COLO829 (cell line): ENCODE measurements around the gene GTF2F2.
A peak's percentile ranks its signal among the peaks of the same experiment; 100 is the strongest.
"Not testable (repeated sequence)": the region's sequence is repeated elsewhere in the genome, so short reads cannot be mapped to it uniquely, and the experiment has no call there.

Experiments
- DNase-seq: peaks from one replicate; pipeline ENCODE4 v3.0.0; 2012; ENCODE audit warnings: low spot score

GTF2F2 gene

DNA sequence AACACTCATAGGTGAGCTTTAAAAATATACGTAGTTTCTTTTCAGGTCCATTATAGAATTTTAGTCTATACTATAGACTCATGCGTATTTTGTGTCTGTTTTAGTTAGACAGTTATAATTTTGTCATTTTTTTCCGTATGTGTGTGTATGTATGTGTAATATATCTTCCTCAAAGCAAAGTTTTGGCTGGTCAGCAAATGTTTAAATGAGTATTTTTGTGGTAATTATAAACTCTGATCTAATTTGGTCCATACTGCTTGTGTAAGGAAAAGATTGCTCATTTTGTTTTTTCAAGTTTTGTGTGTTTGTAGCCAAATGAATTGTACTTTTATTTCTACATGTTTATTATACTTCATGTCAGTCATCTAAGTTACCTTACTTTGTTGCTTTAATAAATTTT is 60.0 kb downstream of the GTF2F2 start:
- DNase-seq = no peak

DNA sequence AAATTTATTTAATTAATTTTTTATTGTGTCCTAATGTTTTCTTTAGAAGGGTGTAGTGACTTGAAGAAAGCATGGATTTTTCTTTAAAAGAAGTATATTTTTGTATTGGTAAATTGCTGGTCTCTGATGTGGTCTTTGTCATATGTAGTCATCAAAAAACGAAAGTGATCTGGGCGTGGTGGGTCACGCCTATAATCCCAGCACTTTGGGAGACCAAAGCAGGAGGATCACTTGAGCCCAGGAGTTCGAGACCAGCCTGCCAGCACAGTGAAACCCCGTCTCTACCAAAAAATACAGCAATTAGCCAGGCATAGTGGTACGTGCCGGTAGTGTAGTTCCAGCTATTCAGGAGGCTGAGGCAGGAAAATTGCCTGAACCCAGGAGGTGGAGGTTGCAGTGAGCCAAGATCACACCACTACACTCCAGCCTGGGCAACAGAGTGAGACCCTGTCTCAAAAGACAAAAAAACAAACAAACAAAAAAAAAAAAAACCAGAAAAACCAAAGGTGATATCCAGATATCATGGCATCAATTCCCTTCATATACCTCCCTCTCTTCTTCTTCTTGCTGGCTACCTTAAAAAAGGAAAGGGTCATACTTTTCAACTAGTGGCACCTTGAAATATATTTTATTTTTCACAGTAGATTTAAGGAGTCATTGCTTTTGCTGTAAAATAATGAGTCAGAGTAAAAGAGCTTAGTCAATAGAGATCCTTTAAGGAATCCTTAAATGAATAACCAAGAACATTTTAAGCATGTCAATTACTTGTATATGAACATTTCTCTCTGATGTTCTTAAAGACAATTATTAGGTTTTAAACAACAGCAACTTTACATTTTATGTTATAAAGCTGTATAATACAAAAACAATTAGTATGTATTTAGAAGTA is 60.6 kb downstream of the GTF2F2 start:
- no peak for DNase-seq

DNA sequence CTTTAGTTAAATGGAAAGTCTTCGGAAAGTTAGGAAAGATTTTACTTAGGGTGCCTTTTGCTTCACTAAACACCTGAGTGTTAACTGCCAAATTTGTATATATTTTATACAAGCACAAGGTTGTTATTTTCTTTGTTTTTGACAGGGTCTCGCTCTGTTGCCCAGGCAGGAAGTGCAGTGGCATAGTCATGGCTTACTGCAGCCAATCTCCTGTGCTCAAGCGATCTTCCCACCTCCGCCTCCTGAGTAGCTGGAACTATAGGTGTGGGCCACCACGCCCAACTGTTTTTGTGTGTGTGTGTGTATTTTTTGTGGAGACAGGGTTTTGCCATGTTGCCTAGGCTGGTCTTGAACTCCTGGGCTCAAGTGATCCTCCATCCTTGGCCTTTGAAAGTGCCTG is 64.4 kb downstream of the GTF2F2 start:
- no peak for DNase-seq

DNA sequence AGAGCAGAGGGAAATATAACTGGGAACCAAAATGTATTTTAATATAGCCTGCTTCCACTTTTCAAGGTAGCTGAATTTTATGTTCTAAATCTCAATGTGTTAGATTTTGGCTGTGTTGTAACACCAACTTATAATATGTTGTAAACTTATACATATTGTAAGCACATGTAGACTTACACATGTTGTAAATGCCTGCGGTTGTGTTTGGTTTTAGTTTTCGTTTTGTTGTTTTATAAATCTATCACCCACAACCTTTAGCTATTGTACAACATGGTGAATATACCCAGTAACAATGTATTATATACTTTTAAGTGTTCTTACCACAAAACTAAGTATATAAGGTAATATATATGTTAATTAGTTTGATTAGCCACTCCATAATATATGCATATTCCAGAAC is 65.0 kb downstream of the GTF2F2 start:
- DNase-seq = no peak

- not testable (repeated sequence) for DNase-seq
Observed at GRCh38 chr13:45189077-45189476, 68.8 kb downstream of the GTF2F2 start.

DNA sequence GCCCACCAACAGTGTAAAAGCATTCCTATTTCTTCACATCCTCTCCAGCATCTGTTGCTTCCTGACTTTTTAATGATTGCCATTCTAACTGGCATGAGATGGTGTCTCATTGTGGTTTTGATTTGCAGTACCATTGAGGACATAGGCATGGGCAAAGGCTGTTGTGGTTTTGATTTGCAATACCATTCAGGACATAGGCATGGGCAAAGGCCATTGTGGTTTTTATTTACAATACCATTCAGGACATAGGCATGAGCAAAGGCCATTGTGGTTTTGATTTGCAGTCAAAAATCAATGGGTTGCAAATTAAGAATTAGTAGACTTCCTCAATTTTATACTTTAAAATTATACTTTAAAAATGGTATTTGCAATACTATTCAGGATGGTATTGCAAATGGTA is 69.2 kb downstream of the GTF2F2 start:
- not testable (repeated sequence) for DNase-seq

DNA sequence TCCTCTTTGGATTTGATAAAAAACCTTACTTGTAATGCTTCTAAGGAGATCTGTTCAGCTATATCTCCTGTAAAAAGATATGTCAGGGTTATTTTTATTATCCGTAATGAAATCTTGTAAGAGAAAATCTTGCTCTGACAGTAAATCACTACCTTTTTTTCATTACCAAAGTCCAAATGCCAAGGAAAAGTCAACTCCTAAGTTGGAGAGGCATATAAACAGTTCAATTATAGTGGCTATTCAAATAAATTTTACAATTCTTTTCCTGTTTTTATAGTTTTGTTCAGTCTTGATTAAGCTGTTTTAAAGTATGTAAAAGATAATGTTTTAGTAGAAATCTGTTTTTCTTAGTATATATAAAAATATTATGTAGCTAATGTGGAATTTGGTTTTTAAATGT is 71.6 kb downstream of the GTF2F2 start:
- DNase-seq = no peak

DNA sequence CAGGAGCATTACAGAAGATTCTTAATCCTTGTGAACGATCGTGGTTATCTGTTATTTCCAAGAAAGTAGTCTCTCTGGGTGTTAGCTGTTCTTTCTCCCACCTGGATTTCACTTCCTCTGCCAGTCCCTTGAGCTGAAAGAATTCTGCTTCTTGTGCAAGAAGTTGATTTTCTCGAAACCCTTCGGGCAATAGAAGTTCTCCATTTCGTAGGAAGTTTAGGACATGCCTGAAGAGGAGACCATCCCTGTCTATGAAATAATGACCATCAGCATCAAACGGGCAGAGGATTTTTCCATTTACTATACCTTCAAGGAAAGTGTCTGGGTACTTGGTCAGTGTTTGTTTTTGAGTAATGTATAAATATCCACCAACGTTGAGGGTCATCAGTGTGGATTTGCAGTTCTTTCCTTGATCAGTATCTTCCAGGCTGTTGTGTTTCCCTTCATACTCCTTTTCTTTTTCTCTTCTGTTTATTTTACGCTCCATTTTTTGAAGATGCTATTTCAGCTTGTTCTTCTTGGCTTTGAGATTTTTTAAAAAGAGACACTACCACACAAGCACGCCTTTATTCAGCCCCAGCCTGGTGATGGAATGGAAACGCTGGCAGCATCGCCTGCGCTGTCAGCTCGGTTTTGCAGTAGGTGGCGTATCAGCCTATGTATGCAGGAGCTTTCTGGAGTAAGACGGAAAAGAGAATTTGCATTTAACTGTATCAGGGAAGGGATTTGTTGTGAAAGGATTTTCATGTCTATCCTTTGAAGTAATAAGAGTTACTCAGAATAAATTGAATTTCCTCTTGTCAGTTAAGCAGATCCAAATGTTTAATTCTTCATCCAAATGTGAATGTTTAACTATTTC is 74.0 kb downstream of the GTF2F2 start:
- no peak for DNase-seq

DNA sequence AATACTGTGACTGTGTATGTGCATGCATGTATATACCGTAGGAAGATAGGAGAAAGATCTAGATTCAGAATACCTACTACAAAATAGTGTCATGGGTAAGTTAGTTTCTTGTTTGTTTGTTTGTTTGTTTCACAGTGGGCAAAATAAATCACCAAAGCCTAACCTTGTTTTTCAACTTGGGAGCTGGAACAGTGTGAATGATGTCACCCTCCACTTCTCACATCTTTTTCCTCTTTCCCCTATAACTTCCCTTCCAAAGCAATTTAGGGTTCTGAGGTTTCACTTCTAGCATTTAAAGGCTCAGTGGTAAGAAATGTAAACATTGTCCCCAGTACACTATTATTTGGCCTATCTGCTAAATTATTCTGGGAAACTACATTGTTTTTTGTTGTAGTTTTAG is 75.1 kb downstream of the GTF2F2 start:
- DNase-seq = no peak

DNA sequence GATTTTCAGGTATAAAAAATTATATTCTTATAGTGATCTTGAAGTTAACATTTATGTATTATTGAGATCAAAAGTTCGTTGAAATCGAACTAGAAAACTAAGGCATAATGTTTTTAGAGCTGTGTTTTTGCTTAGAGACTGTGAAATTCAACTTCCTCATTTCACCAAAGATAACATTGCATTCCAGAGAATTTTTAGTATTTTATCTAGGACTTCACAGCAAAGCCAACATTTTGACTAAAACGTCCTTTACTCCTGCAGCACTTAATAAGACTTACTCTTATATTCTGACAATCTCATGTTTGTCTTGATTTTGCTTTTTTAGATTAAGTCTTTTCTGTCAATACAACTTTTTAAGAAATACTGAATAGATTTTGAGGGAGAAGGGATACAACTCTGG is 75.8 kb downstream of the GTF2F2 start:
- no peak for DNase-seq

GRCh38 chr13:45196622-45197021 is 76.3 kb downstream of the GTF2F2 start:
- DNase-seq = no peak

DNA sequence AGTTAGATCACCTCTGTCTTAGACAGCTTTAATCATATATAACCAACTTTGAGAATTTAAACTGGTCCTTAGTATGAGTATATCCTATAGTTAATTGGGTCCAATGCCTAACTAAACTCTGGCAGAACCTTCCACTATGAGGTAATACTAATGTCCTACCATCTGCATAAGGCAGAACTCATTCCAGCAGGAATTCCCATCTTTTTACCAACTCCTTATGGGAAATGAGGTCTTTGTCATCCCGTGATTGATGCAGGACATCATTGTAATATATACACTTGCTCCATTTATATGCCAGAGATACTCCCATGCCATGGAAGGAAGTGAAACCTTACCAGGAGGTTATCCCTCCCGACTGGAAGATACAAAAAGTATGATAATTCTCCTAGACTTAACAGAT is 77.7 kb downstream of the GTF2F2 start:
- DNase-seq = no peak

DNA sequence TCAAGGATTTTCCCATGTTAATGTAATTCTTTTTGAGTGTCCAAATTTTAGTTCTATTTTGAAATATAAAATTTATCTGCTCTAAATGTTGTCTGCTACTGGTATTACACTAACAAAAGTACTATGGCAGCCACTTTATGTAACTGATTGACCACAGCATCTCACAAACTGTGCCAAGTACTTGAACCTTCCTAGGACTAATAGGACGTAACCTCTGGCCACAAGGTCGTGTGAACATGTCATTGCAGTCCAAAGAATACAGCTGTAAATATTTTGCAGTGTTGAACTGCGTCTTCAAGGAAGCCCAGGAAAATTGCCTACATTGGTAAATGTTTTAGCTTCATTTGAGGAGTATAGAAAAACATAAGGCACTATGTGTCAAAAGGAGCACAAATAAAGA is 78.6 kb downstream of the GTF2F2 start:
- DNase-seq = no peak

GRCh38 chr13:45199711-45200110 is 79.4 kb downstream of the GTF2F2 start:
- DNase-seq = no peak

DNA sequence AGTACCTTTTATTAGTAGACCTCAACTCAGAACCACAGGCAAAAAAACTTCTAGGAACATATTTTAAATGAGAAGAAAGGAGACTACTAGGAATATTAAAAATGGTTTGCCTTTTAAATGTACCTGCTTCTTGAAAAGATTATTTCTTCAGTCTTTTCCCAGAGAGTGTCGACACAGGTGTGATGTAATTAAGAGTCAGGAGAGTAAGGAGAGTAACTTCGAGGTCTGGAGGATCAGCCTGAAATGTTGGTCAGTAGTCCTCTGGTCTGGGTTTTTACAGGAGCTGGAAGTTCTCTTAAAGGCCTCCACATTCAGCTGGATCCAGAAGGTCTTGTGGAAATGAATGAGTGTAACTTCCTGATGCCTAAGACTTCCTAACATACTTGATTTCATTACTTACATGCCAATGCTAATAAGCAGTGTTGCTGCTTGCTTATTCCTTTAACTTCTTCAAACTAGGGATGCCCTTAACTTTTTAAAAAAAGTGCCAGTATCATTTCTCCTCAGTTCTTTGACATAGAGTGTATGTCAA is 80.5 kb downstream of the GTF2F2 start, which contains the start of gene KCTD4:
Gene KCTD4, minus strand, starts transcription at position 345 of the 532 bp plus-strand sequence. CDS start 6,478 bp downstream, outside the sequence.
- DNase-seq = no peak

GRCh38 chr13:45205124-45205523 is 84.8 kb downstream of the GTF2F2 start:
- no peak for DNase-seq

DNA sequence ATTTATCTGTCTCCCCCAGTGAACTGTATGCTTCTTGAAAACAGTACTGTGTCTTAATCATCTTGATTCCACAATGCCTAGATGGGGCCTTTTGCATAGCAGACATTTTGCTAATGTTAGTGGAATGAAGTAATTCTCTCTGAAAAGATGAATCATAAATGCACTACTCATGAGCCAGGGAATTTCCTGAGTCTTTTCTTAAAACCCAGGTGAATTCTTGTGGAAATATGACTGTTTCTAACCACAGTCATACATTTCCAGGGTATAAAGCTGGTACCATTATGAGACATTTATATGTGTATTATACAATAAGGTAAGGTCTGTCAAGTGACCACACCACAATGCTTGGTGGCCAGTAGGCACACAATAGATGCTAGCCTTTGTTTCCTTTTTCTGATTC is 86.0 kb downstream of the GTF2F2 start:
- DNase-seq = peak; percentile 10

GRCh38 chr13:45207319-45207718 is 87.0 kb downstream of the GTF2F2 start:
- no peak for DNase-seq

- DNase-seq = no peak
Observed at GRCh38 chr13:45208132-45208531, 87.8 kb downstream of the GTF2F2 start.

DNA sequence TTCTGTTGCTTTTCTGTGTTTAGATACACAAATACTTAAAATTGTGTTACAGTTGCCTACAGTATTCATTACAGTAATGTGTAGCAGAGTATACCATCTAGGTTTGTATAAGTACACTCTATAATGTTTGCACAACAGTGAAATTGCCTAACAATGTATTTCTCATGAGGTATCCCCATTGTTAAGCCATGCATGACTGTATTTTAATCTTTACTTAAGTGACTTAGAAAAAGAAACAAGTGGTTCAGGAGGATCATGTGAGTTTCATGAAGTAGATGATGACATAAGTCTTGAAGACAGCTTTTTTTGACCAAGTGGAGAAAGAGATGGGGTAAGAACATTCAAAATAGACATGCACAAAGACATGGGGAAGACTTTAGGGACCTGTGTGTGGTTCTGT is 88.9 kb downstream of the GTF2F2 start:
- no peak for DNase-seq

- no peak for DNase-seq
Observed at GRCh38 chr13:45215392-45216077, 95.2 kb downstream of the GTF2F2 start.

DNA sequence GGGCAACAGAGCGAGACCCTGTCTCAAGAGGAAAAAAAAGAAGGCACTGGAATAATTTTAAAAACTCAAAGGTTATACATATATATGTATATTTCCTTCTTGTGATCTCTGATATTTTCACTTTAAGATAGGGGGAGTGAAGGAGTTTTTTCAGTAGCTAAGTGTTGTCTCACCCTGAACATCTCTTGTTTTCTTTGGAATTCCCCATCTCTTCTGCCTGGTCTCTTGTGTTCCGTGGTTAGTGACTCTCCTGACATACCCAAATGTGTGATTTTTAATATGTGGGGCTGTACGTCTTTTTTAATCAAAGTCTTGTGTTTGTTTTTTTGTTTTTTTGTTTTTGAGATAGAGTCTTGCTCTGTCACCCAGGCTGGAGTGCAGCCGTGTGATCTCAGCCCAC is 95.9 kb downstream of the GTF2F2 start:
- no peak for DNase-seq
